Body of pancreas (tissue), 4 donors: ENCODE measurements around the gene NTSR1. TPM values are rescaled to one million over a fixed set of nuclear protein-coding genes. Genes with fewer than 3 reads are reported as not detected.

ENCODE experiments used
- ATAC-seq: fragments of 150-250 bp; one replicate; pipeline ENCODE4 v1.9.1; 2016
- DNase-seq, 4 donors: peaks; one replicate each; pipeline ENCODE4 v3.0.0-alpha.2; 2019
- H3K27ac ChIP-seq, 4 donors: fragments of 200-600 bp; sonication (generic); 1 replicate in 3 of 4; 2 replicates in 1 of 4; pipeline versions ENCODE4 v1.5.1 to v1.6.1; 2016 to 2019; ENCODE audit warnings: mild to moderate bottlenecking in 1 of 4, mixed read lengths in 1 of 4, moderate library complexity in 1 of 4
- H3K27me3 ChIP-seq, 2 donors: fragments of 200-600 bp; sonication (generic); one replicate each; pipeline ENCODE4 v1.6.0; 2016; ENCODE audit warnings: mild to moderate bottlenecking in 1 of 2
- H3K36me3 ChIP-seq, 2 donors: fragments of 200-600 bp; sonication (generic); replicated peaks in 1 of 2; 2 replicates each; pipeline ENCODE4 v1.5.1; 2016; ENCODE audit warnings: low read depth in 2 of 2; ENCODE audit not compliant: insufficient read depth in 1 of 2
- H3K4me1 ChIP-seq: fragments of 200-600 bp; sonication (generic); one replicate; pipeline ENCODE4 v1.6.0; 2016
- H3K4me3 ChIP-seq, 2 donors: fragments of 200-600 bp; sonication (generic); 1 replicate in 1 of 2; 2 replicates in 1 of 2; pipeline ENCODE4 v1.5.1; 2016 to 2019
- H3K9me3 ChIP-seq, 3 donors: fragments of 200-600 bp; sonication (generic); 1 replicate in 2 of 3; 2 replicates in 1 of 3; pipeline ENCODE4 v1.5.1; 2016
- POLR2A ChIP-seq, 3 donors: fragments of 450-650 bp; IDR thresholded peaks; one replicate each; pipeline ENCODE4 v1.6.1; 2016; ENCODE audit warnings: antibody characterized with exemption in 3 of 3, mild to moderate bottlenecking in 2 of 3
- WGBS, 2 donors: methylation state at CpG; one replicate each; pipeline ENCODE4 v1.1.5; 2017; 5-methylcytosine and 5-hydroxymethylcytosine counted together
- intact Hi-C: fragments of 100-400 bp; cut with DNase I; formaldehyde crosslinking; loops from one replicate; pipeline ENCODE4 v1.15.1; 2023
- total RNA-seq, 2 donors: library from RNA; depleted of rRNA; stranded (reverse); fragments of >200 nt; gene quantifications; one replicate each; pipeline ENCODE4 v1.1.0, GENCODE V29; 2016
- TF ChIP-seq, protein P1 (sequence below), 7 experiments: fragments of 450-650 bp in 4 of 7; fragments of 200-600 bp in 3 of 7; sonication (generic) in 3 of 7; IDR thresholded peaks; one replicate each; pipeline ENCODE4 v1.5.1; 2016 to 2019; ENCODE audit warnings: antibody characterized with exemption in 7 of 7

Gene NTSR1
- total RNA-seq, 2 donors from 2014 or later = not detected

DNA sequence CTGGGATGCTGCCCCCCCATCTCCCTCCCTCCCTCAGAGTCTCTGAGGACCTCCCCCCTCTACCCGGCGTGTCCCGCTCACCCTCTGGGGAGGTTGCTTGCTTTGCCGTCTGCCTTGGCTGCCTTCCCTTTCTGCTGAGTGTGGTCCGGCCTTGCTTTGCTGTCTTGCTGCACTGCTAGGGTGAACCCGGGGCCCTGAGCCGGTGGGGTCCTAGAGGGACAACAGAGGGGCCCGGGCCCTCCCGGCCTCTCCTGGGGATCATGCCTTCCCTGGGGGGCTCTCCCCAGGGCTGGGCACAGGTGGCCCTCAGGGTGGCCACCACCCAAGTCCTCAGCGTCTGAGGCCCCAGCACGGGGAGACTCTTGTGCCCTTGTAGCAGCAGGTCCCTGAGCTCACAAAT, 47.0 kb upstream of the NTSR1 start:
- H3K27ac ChIP-seq = no peak overlapping the region
- TF ChIP-seq, protein P1, sequence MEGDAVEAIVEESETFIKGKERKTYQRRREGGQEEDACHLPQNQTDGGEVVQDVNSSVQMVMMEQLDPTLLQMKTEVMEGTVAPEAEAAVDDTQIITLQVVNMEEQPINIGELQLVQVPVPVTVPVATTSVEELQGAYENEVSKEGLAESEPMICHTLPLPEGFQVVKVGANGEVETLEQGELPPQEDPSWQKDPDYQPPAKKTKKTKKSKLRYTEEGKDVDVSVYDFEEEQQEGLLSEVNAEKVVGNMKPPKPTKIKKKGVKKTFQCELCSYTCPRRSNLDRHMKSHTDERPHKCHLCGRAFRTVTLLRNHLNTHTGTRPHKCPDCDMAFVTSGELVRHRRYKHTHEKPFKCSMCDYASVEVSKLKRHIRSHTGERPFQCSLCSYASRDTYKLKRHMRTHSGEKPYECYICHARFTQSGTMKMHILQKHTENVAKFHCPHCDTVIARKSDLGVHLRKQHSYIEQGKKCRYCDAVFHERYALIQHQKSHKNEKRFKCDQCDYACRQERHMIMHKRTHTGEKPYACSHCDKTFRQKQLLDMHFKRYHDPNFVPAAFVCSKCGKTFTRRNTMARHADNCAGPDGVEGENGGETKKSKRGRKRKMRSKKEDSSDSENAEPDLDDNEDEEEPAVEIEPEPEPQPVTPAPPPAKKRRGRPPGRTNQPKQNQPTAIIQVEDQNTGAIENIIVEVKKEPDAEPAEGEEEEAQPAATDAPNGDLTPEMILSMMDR (IDR thresholded peaks at IDR 0.05) = no peak
- TF ChIP-seq POLR2A (IDR thresholded peaks at IDR 0.05) = no peak
- H3K36me3 ChIP-seq = no peaks in the 10 kb centered on the region
- peaks cover 6% of the 10 kb centered on the region for H3K4me1 ChIP-seq
- ATAC-seq = no peak
- intact Hi-C loops = no loop called here
- DNase-seq = no peak
- H3K4me3 ChIP-seq = no peak overlapping the region
- 87% methylated on average over 5 to 8 of the region's 11 CpGs for WGBS, 2 donors
- no peaks in the 10 kb centered on the region for H3K9me3 ChIP-seq
- H3K27me3 ChIP-seq = no peaks in the 10 kb centered on the region

DNA sequence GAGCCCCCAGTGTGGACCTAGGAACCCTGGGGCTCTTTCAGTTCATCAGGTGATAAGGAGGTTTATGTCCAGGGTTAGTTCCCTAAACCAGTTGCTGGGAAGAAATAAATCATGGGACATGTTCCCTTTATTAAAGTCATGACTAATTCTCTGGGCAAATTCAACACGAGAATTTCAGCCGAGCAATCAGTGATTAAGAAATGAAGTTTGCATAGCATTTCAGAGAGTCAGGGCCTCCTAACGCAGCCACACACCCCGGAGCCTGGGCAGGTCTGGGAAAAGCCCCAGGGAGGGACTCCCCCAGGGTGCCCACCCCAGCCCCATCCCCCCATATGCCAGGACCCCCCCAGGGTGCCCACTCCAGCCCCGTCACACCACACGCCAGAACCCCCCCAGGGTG, 46.2 kb upstream of the NTSR1 start:
- Histone ChIP-seq H3K4me3 (no peak overlapping the region), H3K9me3 (no peaks in the 10 kb centered on the region), H3K4me1 (peaks cover 14% of the 10 kb centered on the region), H3K27me3 (no peaks in the 10 kb centered on the region), H3K36me3 (no peaks in the 10 kb centered on the region), H3K27ac (no peak overlapping the region)
- DNase-seq (no peak), ATAC-seq (no peak)
- intact Hi-C loops = no loop called here
- WGBS, 2 donors = 54 to 71% methylated on average over 4 to 6 of the region's 6 CpGs
- TF ChIP-seq POLR2A (IDR thresholded peaks at IDR 0.05) = no peak
- TF ChIP-seq, protein P1 (IDR thresholded peaks at IDR 0.05) = no peak

DNA sequence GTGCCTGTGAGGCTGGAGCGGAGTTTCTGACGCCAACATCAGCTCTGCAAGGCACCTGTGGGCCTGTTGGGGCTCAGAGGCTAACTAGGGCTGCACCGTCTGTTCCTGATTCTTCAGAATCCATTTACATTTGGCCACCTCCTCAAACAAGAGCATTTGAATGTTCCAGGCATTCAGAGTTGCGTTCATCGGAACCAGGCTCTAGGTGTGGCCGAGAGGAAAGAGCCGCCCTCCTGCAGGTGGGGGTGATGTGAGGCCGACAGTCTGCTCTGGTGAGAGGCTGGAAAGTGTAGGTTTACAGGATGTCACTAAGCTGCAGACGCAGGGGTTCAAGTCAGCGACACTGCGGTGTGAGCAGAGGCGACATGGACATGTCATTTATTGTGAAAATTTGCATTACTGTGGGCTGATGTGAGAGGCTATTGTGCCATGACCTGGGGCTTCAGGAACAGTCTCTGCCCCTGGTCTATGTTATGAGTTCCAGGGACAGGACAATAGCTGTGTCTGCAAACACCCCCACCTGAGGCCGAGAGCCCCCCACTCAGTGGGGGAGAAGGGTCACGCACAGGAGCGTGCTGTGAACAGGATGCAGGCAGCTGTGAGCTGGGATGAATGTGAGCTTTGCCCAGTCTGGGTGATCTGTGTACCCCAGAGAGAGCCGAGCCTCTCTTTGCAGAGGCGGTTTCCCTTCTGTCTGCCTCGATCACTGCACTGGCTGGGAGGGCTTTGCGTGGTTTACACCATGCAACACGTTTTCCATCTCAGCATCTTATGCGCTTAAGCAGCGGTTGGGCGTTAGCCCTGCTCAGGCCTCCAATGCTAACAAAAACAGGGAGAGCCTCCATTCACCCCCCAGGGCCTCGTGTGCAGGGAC, 45.3 kb upstream of the NTSR1 start:
- Histone ChIP-seq H3K27ac (no peak overlapping the region), H3K4me3 (no peak overlapping the region), H3K36me3 (no peaks in the 10 kb centered on the region), H3K27me3 (no peaks in the 10 kb centered on the region), H3K9me3 (no peaks in the 10 kb centered on the region), H3K4me1 (peaks cover 18% of the 10 kb centered on the region)
- DNase-seq = no peak
- no peak for TF ChIP-seq POLR2A (IDR thresholded peaks at IDR 0.05)
- TF ChIP-seq, protein P1 (IDR thresholded peaks at IDR 0.05) = no peak
- no peak for ATAC-seq
- WGBS, 2 donors = 79 to 87% methylated on average over 20 to 24 of the region's 24 CpGs
- intact Hi-C loops = no loop called here

DNA sequence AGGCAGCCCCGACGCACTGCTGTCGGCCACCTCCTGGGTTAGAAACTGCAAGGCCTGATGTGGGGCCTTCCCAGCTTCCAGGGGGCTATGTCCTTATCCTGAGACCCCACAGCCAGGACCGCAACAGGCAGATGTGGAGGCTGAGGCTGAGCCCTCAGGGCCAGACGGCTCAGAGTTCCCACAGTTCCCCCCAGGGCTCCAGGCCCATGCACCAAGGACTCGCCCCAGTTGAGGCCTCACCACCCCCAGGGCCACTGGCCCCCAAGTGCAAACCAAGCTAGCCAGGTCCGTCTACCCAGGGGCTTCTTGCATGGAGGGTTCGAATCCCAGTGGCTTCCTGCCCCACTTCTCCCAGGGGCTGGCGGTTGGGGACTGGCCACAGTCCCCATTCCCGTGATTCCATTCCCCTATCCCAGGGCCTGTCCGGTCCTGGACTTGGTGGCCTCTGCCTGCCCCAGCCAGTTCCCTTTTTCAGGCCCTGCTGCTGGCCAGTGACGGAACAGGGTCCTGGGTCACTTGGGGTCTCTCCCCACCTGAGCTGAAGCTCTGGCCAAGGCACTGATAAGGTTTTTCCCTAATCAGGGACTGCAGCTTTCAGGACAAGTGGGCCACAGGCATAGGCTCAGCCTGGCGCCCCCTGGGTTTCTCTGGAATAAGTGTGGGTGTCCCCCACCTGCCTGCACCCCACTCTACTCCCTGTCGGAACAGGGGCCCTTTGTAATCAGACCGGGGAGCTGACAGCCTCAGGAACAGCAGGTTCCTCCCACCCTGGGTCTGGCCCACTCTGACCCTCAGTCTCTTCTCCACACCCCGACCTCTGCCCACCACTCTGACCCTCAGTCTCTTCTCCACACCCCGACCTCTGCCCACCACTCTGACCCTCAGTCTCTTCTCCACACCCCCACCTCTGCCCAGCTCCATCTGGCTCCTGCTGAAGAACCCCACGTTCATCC, 44.3 kb upstream of the NTSR1 start:
- Histone ChIP-seq H3K27me3 (no peaks in the 10 kb centered on the region), H3K27ac (no peak overlapping the region), H3K9me3 (no peaks in the 10 kb centered on the region), H3K4me3 (no peak overlapping the region), H3K4me1 (peaks cover 18% of the 10 kb centered on the region), H3K36me3 (no peaks in the 10 kb centered on the region)
- intact Hi-C loops = no loop called here
- WGBS, 2 donors = 74 to 78% methylated on average over 9 to 17 of the region's 18 CpGs
- ATAC-seq (no peak), DNase-seq (no peak)
- TF ChIP-seq POLR2A (IDR thresholded peaks at IDR 0.05) = no peak
- TF ChIP-seq, protein P1 (IDR thresholded peaks at IDR 0.05) = no peak
